Measurements from ENCODE around the gene C19orf85.

Gene C19orf85

GRCh38 chr19:55456347-55456746 is 8.2 kb downstream of the C19orf85 start:
- no peaks in the 10 kb centered on the region for H3K36me3 ChIP-seq (ENCODE audit: control insufficient read depth in 2 of 2, insufficient read depth in 1 of 2, low read length in 2 of 2)
- no peak overlapping the region for H3K4me3 ChIP-seq (ENCODE audit: low read depth, low read length)
- H3K27ac ChIP-seq (ENCODE audit: extremely low read depth, low read depth, low read length): no peak overlapping the region
- TF ChIP-seq, protein P1, sequence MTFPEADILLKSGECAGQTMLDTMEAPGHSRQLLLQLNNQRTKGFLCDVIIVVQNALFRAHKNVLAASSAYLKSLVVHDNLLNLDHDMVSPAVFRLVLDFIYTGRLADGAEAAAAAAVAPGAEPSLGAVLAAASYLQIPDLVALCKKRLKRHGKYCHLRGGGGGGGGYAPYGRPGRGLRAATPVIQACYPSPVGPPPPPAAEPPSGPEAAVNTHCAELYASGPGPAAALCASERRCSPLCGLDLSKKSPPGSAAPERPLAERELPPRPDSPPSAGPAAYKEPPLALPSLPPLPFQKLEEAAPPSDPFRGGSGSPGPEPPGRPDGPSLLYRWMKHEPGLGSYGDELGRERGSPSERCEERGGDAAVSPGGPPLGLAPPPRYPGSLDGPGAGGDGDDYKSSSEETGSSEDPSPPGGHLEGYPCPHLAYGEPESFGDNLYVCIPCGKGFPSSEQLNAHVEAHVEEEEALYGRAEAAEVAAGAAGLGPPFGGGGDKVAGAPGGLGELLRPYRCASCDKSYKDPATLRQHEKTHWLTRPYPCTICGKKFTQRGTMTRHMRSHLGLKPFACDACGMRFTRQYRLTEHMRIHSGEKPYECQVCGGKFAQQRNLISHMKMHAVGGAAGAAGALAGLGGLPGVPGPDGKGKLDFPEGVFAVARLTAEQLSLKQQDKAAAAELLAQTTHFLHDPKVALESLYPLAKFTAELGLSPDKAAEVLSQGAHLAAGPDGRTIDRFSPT (tag by site-specific recombination; IDR thresholded peaks at IDR 0.05): peak; percentile 19; the same call in 1 of the 2 replicates
- no peak for TF ChIP-seq ZNF292 (tag by site-specific recombination; IDR thresholded peaks at IDR 0.05; ENCODE audit: borderline replicate concordance, low read depth)
- ChIA-PET POLR2A (no interaction called here), CTCF (interaction anchor here (3.2 kb wide), 1 partner anchor 38 kb away, joined by 19 read pairs; no protein-coding TSS in a partner anchor)
- peaks cover 12% of the 10 kb centered on the region for H3K4me1 ChIP-seq (ENCODE audit: control insufficient read depth, insufficient read depth, low read length)
- no peaks in the 10 kb centered on the region for H3K9me3 ChIP-seq (ENCODE audit: control insufficient read depth, insufficient read depth, low read depth, low read length)

- CTCF ChIA-PET: interaction anchor here (0.8 to 3.2 kb wide), 3 partner anchors 12 to 314 kb away, joined by 4 to 19 read pairs (median 6); no protein-coding TSS in a partner anchor
- Histone ChIP-seq H3K9me3 (ENCODE audit: control insufficient read depth, insufficient read depth, low read depth, low read length) (no peaks in the 10 kb centered on the region), H3K27ac (ENCODE audit: extremely low read depth, low read depth, low read length) (no peak overlapping the region), H3K4me1 (ENCODE audit: control insufficient read depth, insufficient read depth, low read length) (peaks cover 11% of the 10 kb centered on the region), H3K36me3 (ENCODE audit: control insufficient read depth in 2 of 2, insufficient read depth in 1 of 2, low read length in 2 of 2) (no peaks in the 10 kb centered on the region), H3K4me3 (ENCODE audit: low read depth, low read length) (no peak overlapping the region)
- TF ChIP-seq ZSCAN23 (tag by site-specific recombination; IDR thresholded peaks at IDR 0.05) (no peak), GFI1B (tag by site-specific recombination; IDR thresholded peaks at IDR 0.05) (no peak), KLF16 (tag by site-specific recombination; IDR thresholded peaks at IDR 0.05) (no peak), ATF2 (tag by site-specific recombination; IDR thresholded peaks at IDR 0.05; ENCODE audit: low read depth) (no peak), GLIS2 (tag by site-specific recombination; IDR thresholded peaks at IDR 0.05) (no peak), KLF8 (tag by site-specific recombination; IDR thresholded peaks at IDR 0.05) (no peak), ZNF560 (tag by site-specific recombination; IDR thresholded peaks at IDR 0.05; ENCODE audit: borderline replicate concordance) (no peak), ZNF747 (tag by site-specific recombination; IDR thresholded peaks at IDR 0.05) (no peak), ZBTB1 (tag by site-specific recombination; IDR thresholded peaks at IDR 0.05) (no peak)
- POLR2A ChIA-PET: interaction anchor here (0.6 kb wide), 1 partner anchor 21 kb away, joined by 3 read pairs; the partner anchor contains the start of gene ZNF628
Measured at GRCh38 chr19:55455576-55456235, 8.8 kb downstream of the C19orf85 start.

DNA sequence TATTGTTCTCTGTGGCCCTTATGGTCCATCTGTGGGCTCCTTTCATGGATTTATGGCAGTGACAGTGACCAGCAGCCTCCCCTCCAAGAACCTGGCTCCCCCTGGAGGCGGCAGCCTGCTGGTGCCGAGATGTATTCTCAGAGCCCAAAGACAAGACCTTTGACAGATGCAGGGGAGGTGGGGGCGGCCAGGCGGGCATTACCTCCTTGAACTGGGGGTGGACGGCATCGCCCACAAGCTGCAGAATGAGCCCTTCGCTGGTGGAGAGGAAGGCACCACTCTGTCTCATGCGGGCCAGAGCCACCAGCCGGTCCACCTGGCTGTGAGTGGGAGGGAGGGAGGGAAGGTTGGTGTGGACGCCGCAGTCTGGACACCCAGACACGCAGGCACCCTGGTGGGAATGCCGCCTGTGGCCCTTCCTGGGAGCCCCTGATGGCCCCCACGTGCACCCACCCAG is 9.7 kb downstream of the C19orf85 start:
- CTCF ChIA-PET: interaction anchor here (0.7 to 3.2 kb wide), 7 partner anchors 13 to 313 kb away, joined by 3 to 19 read pairs (median 5); no protein-coding TSS in a partner anchor
- no peaks in the 10 kb centered on the region for H3K36me3 ChIP-seq (ENCODE audit: control insufficient read depth in 2 of 2, insufficient read depth in 1 of 2, low read length in 2 of 2)
- H3K4me3 ChIP-seq (ENCODE audit: low read depth, low read length): no peak overlapping the region
- POLR2A ChIA-PET: interaction anchor here (0.6 kb wide), 1 partner anchor 22 kb away, joined by 3 read pairs; the partner anchor contains the start of gene ZNF628
- TF ChIP-seq, protein P2, sequence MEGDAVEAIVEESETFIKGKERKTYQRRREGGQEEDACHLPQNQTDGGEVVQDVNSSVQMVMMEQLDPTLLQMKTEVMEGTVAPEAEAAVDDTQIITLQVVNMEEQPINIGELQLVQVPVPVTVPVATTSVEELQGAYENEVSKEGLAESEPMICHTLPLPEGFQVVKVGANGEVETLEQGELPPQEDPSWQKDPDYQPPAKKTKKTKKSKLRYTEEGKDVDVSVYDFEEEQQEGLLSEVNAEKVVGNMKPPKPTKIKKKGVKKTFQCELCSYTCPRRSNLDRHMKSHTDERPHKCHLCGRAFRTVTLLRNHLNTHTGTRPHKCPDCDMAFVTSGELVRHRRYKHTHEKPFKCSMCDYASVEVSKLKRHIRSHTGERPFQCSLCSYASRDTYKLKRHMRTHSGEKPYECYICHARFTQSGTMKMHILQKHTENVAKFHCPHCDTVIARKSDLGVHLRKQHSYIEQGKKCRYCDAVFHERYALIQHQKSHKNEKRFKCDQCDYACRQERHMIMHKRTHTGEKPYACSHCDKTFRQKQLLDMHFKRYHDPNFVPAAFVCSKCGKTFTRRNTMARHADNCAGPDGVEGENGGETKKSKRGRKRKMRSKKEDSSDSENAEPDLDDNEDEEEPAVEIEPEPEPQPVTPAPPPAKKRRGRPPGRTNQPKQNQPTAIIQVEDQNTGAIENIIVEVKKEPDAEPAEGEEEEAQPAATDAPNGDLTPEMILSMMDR (tag by site-specific recombination; IDR thresholded peaks at IDR 0.05): peak; percentile 64; the same call in 1 of the 2 replicates
- TF ChIP-seq ZFHX2 (tag by site-specific recombination; conservative IDR thresholded peaks at IDR 0.05): peak; percentile 78
- no peak for TF ChIP-seq ZEB2 (tag by site-specific recombination; IDR thresholded peaks at IDR 0.05)
- no peak for TF ChIP-seq ZNF398 (tag by site-specific recombination; IDR thresholded peaks at IDR 0.05)
- TF ChIP-seq ZNF488 (tag by site-specific recombination; IDR thresholded peaks at IDR 0.05): no peak
- peak; percentile 57 for TF ChIP-seq EGR2 (tag by site-specific recombination; IDR thresholded peaks at IDR 0.05; ENCODE audit: low read depth)
- H3K4me1 ChIP-seq (ENCODE audit: control insufficient read depth, insufficient read depth, low read length): 0 out of 2 replicates have a peak, but pooled peaks cover 3% of the 10 kb centered on the region
- no peaks in the 10 kb centered on the region for H3K9me3 ChIP-seq (ENCODE audit: control insufficient read depth, insufficient read depth, low read depth, low read length)
- no peak overlapping the region for H3K27ac ChIP-seq (ENCODE audit: extremely low read depth, low read depth, low read length)
